SK-N-MC (cell line): ENCODE data around the gene JAG1.
A peak's percentile ranks its signal among the peaks of the same experiment; 100 is the strongest.

Source experiments
- DNase-seq: peaks from one replicate; pipeline ENCODE4 v3.0.0-alpha.2; 2011; ENCODE audit warnings: low read depth, low spot score
- H3K27ac ChIP-seq: fragments of 200-600 bp; sonication (generic); 2 replicates; pipeline ENCODE4 v1.5.1; 2016; ENCODE audit warnings: mixed run types
- H3K36me3 ChIP-seq: fragments of 200-600 bp; sonication (generic); 2 replicates; pipeline ENCODE4 v1.6.1; 2017; ENCODE audit warnings: antibody characterized with exemption, low read length, mixed read lengths; ENCODE audit not compliant: insufficient read depth
- H3K4me3 ChIP-seq: fragments of 200-600 bp; sonication (generic); 2 replicates; pipeline ENCODE4 v1.5.1; 2016
- H3K9ac ChIP-seq: fragments of 200-600 bp; sonication (generic); 2 replicates; pipeline ENCODE4 v1.8.0; 2017; ENCODE audit warnings: mixed run types, mixed read lengths; ENCODE audit not compliant: insufficient read length
- H3K9me3 ChIP-seq: fragments of 200-600 bp; sonication (generic); 2 replicates; pipeline ENCODE4 v1.6.1; 2017; ENCODE audit warnings: low read depth, mild to moderate bottlenecking, antibody characterized with exemption, low read length, moderate library complexity, mixed read lengths
- EZH2 ChIP-seq: fragments of 200-600 bp; sonication (generic); IDR thresholded peaks from one replicate; pipeline ENCODE4 v1.6.1; 2017; ENCODE audit warnings: antibody characterized with exemption
- FOXP2 ChIP-seq: optimal IDR thresholded peaks from 2 replicates; pipeline ENCODE3; 2011; ENCODE audit warnings: mild to moderate bottlenecking, moderate library complexity; ENCODE audit not compliant: insufficient read depth; ENCODE audit errors: extremely low read length, control extremely low read depth
- POLR2AphosphoS5 ChIP-seq: IDR thresholded peaks from 2 replicates; pipeline ENCODE4 v1.6.1; 2012; ENCODE audit warnings: mild to moderate bottlenecking, low read depth, low read length, borderline replicate concordance

JAG1 gene

GRCh38 chr20:10640897-10641296 is 32.9 kb downstream of the JAG1 start:
- TF ChIP-seq EZH2, result no peak
- TF ChIP-seq FOXP2, result no peak
- no peak for TF ChIP-seq POLR2AphosphoS5
- Histone ChIP-seq H3K9me3 (no peaks in the 10 kb centered on the region), H3K9ac (no peak overlapping the region), H3K36me3 (peaks cover 25% of the 10 kb centered on the region), H3K27ac (no peak overlapping the region), H3K4me3 (no peak overlapping the region)
- DNase-seq, result no peak

GRCh38 chr20:10639737-10640556 is 33.9 kb downstream of the JAG1 start:
- TF ChIP-seq EZH2 (no peak), POLR2AphosphoS5 (no peak), FOXP2 (no peak)
- H3K9ac ChIP-seq, result no peak overlapping the region
- no peak overlapping the region for H3K27ac ChIP-seq
- H3K36me3 ChIP-seq, result peaks cover 25% of the 10 kb centered on the region
- no peaks in the 10 kb centered on the region for H3K9me3 ChIP-seq
- no peak overlapping the region for H3K4me3 ChIP-seq
- no peak for DNase-seq

- DNase-seq, result no peak
- no peak overlapping the region for H3K9ac ChIP-seq
- no peak overlapping the region for H3K27ac ChIP-seq
- no peak for TF ChIP-seq POLR2AphosphoS5
- no peak for TF ChIP-seq FOXP2
- TF ChIP-seq EZH2, result no peak
- H3K4me3 ChIP-seq, result no peak overlapping the region
- H3K9me3 ChIP-seq, result no peaks in the 10 kb centered on the region
- H3K36me3 ChIP-seq, result peaks cover 25% of the 10 kb centered on the region
These were observed 34.6 kb downstream of the JAG1 start for GRCh38 chr20:10639077-10639736.

GRCh38 chr20:10637563-10637962 is 36.2 kb downstream of the JAG1 start:
- H3K9ac ChIP-seq, result peak overlapping the region; percentile 29
- H3K4me3 ChIP-seq, result peak overlapping the region; percentile 54
- TF ChIP-seq FOXP2 (no peak), POLR2AphosphoS5 (no peak), EZH2 (no peak)
- H3K36me3 ChIP-seq, result peaks cover 25% of the 10 kb centered on the region
- H3K27ac ChIP-seq, result peak overlapping the region; percentile 92
- no peak for DNase-seq
- H3K9me3 ChIP-seq, result no peaks in the 10 kb centered on the region

GRCh38 chr20:10637031-10637559 is 36.7 kb downstream of the JAG1 start:
- Histone ChIP-seq H3K4me3 (peak overlapping the region; percentile 54), H3K27ac (peak overlapping the region; percentile 92), H3K9ac (no peak overlapping the region), H3K9me3 (no peaks in the 10 kb centered on the region), H3K36me3 (peaks cover 22% of the 10 kb centered on the region)
- TF ChIP-seq POLR2AphosphoS5, result no peak
- no peak for TF ChIP-seq EZH2
- no peak for TF ChIP-seq FOXP2
- no peak for DNase-seq

- H3K4me3 ChIP-seq, result peak overlapping the region; percentile 54
- DNase-seq, result no peak
- TF ChIP-seq FOXP2, result no peak
- TF ChIP-seq POLR2AphosphoS5, result no peak
- no peak for TF ChIP-seq EZH2
- H3K9ac ChIP-seq, result no peak overlapping the region
- peak overlapping the region; percentile 92 for H3K27ac ChIP-seq
- peaks cover 15% of the 10 kb centered on the region for H3K36me3 ChIP-seq
- no peaks in the 10 kb centered on the region for H3K9me3 ChIP-seq
These were observed 37.4 kb downstream of the JAG1 start for GRCh38 chr20:10636326-10636818.

- Histone ChIP-seq H3K9me3 (no peaks in the 10 kb centered on the region), H3K9ac (no peak overlapping the region), H3K27ac (peak overlapping the region; percentile 92), H3K4me3 (peak overlapping the region; percentile 54), H3K36me3 (peaks cover 9% of the 10 kb centered on the region)
- TF ChIP-seq FOXP2, result no peak
- no peak for TF ChIP-seq POLR2AphosphoS5
- no peak for TF ChIP-seq EZH2
- DNase-seq, result no peak
These were observed 38.2 kb downstream of the JAG1 start for GRCh38 chr20:10635476-10636208.

- peak; percentile 84 for DNase-seq
- Histone ChIP-seq H3K4me3 (peak overlapping the region; percentile 43), H3K27ac (peak overlapping the region; percentile 92), H3K9ac (peak overlapping the region; percentile 20), H3K9me3 (no peaks in the 10 kb centered on the region), H3K36me3 (peaks cover 9% of the 10 kb centered on the region)
- no peak for TF ChIP-seq FOXP2
- peak; percentile 21; the same call in 1 of the 2 replicates for TF ChIP-seq POLR2AphosphoS5
These were observed 39.0 kb downstream of the JAG1 start for GRCh38 chr20:10634683-10635411.
